TTC549 (cell line): Measurements from ENCODE around the gene GM2A.
"Not testable (repeated sequence)": the region's sequence is repeated elsewhere in the genome, so short reads cannot be mapped to it uniquely, and the experiment has no call there.

ENCODE experiments used
- FAIRE-seq: peaks from 2 replicates; lab custom pipeline; 2012; peaks lifted over from hg19 to GRCh38; lab: Jason Lieb, UNC

The GM2A gene

GRCh38 chr5:151293624-151294023 lies 40.6 kb downstream of the GM2A start:
- no peak for FAIRE-seq

GRCh38 chr5:151295138-151295537 lies 42.2 kb downstream of the GM2A start:
- FAIRE-seq, result no peak

GRCh38 chr5:151295791-151296477 lies 42.9 kb downstream of the GM2A start:
- no peak for FAIRE-seq

- no peak for FAIRE-seq
Observed at GRCh38 chr5:151296478-151296830, 43.5 kb downstream of the GM2A start.

- FAIRE-seq, result no peak
Observed at GRCh38 chr5:151296974-151297373, 44.0 kb downstream of the GM2A start.

- no peak for FAIRE-seq
Observed at GRCh38 chr5:151298063-151298855, 45.3 kb downstream of the GM2A start.

GRCh38 chr5:151303666-151304065 lies 50.7 kb downstream of the GM2A start, which contains the start of gene SLC36A3:
Gene SLC36A3, minus strand, starts transcription at chr5:151303766. Its CDS starts 412 bp downstream, at chr5:151303354.
- no peak for FAIRE-seq

GRCh38 chr5:151309266-151309665 lies 56.3 kb downstream of the GM2A start:
- FAIRE-seq, result not testable (repeated sequence)

- FAIRE-seq, result not testable (repeated sequence)
Observed at GRCh38 chr5:151309821-151310220, 56.8 kb downstream of the GM2A start.

GRCh38 chr5:151310932-151311331 lies 57.9 kb downstream of the GM2A start:
- FAIRE-seq, result no peak

GRCh38 chr5:151312756-151313324 lies 59.9 kb downstream of the GM2A start:
- no peak for FAIRE-seq

- FAIRE-seq, result no peak
Observed at GRCh38 chr5:151313357-151313756, 60.4 kb downstream of the GM2A start.

- peak; percentile 34 for FAIRE-seq
Observed at GRCh38 chr5:151315998-151316597, 63.1 kb downstream of the GM2A start.

- no peak for FAIRE-seq
Observed at GRCh38 chr5:151317871-151318270, 64.9 kb downstream of the GM2A start.

GRCh38 chr5:151318850-151319732 lies 66.1 kb downstream of the GM2A start:
- no peak for FAIRE-seq
